Hematopoietic multipotent progenitor cell treated with erythropoietin and hydrocortisone succinate and interleukin-3 and kit ligand, for 4 days (in vitro differentiated cells): ENCODE measurements around the gene ACTR1A.
A peak's percentile ranks its signal among the peaks of the same experiment; 100 is the strongest.
"Not testable (repeated sequence)": the region's sequence is repeated elsewhere in the genome, so short reads cannot be mapped to it uniquely, and the experiment has no call there.

Experiments
- DNase-seq: peaks from one replicate; pipeline ENCODE4 v3.0.0-alpha.2; 2015

ACTR1A gene

DNA sequence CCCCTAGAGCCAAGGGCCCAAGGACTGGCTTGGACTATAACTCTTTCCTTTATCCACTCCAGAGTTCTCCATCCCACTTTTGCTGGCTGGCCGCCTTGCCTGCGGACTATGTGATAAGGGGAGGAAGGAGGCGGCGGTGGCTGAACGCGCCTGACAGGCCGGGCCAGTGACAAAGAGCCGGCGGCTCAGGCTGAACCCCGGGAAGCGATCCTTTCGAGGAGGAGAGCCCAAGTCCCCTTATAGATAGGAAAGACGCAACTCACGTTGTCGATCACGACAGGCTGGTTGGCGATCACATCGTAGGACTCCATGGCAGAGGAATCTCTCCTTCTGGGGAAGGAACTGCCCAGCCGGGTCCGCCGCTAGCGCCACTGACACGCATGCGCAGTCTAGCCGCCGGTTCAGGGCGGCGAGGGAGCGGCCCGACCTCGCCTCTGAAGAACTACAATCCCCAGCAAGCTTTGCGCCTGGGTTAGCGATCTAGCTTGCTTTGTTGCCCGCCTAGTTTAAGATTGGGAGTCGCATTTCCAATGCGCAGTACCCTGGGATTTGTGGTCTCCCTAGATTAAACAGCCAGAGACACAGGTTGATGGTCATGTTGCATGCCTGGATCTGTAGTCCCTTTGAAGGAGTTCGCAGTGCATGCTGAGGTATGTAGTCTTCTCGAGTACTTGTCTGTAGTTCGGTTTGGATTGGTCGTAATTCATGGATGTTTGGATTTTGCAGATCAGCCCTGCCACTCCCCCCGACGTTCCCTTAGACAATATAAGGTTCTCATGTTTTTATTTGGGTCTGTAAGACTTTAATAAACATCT lies at the start of gene ACTR1A:
TSS of gene ACTR1A (minus strand) at position 376 of the 815 bp plus-strand sequence. CDS start at position 311, 65 bp downstream.
- DNase-seq = peak; percentile 99

DNA sequence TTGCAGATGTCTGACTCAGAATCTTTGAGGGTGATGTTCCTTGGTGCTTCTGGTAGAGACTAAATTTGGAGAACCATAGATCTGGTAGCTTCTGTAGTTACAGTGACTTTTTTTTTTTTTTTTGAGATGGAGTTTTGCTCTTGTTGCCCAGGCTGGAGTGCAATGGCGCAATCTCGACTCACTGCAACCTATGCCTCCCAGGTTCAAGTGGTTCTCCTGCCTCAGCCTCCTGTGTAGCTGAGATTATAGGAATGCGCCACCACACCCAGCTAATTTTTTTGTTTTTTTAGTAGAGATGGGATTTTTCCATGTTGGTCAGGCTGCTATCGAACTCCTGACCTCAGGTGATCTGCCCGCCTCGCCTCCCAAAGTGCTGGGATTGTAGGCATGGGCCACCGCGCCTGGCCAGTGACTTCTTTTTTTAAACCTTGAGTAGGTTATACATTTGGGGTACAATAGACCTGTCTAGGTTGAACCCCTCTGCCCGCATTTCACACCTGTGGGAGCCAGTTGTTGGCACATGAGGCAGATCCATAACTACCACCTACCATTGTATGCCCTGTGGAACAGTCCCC lies 48.2 kb upstream of the ACTR1A start:
- DNase-seq = no peak

DNA sequence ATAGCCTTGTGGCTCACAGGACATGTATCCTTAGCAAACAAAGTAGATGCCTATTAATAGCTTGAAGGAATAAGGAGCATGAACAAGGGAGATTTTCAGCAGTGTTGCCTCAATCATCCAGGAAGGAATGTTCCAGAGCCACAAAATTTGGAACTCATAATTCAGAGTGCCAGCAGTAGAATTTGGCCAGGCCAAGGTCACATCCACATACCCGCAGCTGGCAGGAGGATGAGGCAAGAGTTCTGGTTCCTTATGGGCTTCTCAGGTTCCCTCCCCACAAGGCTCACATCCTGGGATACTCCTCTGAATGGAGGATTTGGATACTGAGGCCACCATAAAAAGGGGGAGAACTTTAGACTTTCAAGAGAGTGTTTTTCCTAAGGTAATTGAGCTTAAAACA lies 47.0 kb upstream of the ACTR1A start:
- DNase-seq = no peak

DNA sequence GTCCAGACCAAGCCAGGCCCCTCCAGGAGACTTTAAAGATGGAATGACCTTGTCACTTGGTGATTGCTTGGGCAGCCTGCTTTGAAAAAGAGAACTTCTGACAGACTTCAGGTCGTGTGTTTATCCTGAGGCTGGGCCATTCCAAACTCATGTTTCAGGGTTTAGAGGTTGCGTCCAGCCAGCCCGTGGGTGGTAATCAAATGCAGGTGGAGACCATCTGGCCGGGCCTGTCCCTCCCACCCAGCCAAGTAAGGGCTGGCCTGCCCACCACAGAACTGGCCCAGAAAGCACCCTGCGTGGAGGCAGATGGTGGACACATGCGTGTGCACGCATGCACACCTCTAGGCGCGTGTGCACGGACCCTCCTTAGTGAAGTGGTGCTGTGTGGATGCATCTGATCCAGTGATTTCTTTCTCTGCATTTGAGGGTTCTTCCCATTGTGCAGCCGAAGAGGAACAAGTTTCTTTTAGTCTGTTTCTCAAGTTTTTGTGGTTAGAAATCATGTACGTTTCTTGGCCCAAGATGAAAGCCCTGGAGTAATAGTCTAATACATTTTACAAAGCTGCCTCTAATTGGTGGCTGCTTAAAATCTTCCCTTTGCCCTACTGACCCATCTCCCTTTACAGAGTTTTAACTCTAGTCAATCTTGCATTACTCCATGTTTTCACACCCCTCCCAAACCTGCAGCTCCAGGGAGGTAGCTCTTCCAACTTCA lies 44.3 kb upstream of the ACTR1A start:
- peak; percentile 57 for DNase-seq

DNA sequence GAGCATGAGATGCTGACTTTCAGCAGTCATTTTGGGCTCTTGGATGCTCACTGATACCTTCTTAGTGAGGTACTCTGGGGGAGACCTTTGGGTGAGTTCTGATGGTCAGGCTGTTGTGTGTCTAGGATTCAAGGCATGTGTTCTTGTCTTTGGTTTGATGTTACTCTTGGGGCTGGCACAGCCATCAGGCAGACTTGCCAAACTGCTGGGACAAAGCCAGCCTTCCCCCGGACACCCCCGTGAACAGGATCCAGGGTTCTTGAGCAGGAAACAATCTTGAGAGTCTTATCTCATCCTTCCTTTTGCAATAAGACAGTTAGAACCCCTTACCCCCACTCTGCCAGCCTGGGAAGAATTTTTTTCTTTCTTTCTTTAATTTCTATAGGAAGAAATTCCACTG lies 43.5 kb upstream of the ACTR1A start:
- no peak for DNase-seq

DNA sequence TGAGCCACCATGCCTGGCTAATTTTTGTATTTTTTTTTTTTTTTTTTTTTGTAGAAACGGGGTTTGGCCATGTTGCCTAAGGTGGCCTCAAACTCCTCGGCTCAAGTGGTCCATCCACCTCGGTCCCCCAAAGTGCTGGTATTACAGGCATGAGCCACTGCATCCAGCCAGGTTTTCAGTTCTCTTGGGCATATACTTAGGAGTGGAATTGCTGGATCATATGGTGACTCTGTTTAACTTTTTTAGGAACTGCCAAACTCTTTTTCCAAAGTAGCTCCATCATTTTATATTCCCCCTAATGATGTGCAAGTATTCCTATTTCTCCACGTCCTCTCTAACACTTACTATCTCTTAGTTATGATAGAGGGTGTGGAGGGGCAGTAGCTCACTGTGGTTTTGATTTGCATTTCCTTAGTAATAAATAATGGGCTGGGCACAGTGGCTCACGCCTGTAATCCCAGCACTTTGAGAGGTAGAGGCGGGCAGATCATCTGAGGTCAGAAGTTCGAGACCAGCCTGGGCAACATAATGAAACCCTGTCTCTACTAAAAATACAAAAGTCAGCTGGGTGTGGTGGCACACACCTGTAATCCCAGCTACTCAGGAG lies 42.9 kb upstream of the ACTR1A start:
- DNase-seq = no peak

DNA sequence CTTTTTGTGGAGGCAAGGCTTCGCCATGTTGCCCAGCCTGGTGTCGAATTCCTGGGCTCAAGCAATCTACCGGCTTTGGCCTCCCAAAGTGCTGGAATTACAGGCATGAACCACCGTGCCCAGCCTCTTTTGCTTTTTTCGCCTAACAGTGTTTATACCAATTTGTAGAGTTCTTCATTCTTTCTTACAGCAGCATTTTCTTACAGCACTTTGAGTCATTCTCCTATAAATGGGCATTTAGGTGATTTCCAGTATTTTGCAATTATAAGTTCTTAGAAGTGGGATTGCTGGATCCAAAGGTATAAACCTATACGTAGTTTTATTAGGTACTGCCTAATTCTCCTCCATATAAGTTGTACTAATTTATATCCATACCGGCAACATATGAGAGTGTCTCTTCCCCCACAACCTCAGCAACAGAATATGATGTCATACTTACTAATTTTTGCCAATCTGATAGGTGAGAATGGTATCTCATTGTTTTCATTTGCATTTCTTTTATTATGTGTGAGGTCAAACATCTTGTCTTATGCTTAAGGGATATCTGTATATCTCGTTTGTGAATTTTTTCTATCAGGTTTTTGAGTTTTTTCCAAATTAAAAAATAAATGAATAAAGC lies 40.4 kb upstream of the ACTR1A start:
- DNase-seq = no peak

DNA sequence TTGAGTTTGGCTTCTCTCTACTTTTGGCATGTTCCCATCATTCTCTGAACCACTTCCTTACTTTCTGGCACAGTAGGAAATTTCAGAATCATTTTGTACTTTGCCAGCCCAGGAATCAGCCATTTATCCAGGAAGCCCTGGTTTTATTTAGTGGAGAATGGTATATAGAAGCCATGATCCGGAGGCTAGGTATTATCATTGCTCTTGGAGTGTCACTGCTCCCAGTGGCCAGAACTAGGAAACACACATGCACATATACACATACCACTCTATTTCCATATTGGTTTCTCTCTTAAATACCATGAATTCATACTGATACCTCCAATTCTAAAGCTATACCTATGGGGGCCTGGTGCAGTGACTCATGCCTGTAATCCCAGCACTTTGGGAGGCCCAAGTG lies 37.5 kb upstream of the ACTR1A start:
- peak; percentile 57 for DNase-seq

DNA sequence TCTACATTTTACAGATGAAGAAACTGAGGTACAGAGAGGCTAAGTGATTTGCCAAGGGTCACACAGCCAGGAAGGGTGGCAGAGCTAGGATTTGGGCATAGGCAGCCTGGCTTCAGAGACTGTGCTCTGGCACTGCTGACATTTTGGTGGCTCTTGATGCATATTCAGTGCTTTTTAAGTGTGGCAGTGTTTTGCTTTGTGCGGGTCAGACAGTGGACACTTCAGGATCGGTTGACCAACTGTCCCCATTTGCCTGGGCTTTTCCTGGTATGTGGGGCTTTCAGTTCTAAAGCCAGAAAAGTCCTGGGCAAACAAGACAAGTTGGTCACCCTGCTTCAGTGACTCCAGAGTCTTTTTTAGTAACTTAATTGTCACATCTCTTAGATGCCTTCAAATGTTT lies 36.3 kb upstream of the ACTR1A start:
- no peak for DNase-seq

DNA sequence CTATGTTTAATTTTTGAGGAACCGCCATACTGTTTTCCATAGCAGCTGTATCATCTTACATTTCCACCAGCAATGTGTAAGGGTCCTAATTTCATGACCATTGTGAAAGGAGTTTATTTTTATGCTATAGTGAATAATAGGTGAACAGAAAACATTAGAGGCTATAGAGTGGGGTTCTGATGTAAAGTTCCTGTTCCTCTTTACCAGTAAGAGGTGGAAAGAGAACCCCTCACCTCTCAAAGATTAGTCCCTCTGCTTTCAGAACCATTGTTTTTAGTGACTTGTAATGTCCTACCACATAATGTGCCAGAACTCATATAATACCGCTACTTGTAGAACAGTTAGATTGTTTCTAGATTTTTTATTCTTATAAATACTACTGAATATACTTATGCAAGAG lies 35.4 kb upstream of the ACTR1A start:
- DNase-seq = no peak

DNA sequence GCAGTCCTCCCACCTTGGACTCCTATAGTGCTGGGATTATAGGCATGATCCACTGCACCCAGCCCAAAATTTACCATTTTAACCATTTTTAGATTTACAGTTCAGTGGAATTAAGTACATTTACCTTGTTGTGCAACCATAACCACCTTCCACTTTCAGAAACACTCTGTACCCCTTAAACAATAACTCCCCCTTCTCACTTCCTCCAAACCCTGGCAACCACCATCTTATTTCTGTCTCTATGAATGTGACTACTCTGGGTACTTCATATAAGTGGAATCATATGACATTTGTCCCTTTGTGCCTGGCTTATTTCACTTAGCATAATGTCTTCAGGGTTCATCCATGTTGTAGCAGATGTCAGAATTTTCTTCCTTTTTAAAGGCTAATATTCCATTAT lies 34.9 kb upstream of the ACTR1A start:
- no peak for DNase-seq

DNA sequence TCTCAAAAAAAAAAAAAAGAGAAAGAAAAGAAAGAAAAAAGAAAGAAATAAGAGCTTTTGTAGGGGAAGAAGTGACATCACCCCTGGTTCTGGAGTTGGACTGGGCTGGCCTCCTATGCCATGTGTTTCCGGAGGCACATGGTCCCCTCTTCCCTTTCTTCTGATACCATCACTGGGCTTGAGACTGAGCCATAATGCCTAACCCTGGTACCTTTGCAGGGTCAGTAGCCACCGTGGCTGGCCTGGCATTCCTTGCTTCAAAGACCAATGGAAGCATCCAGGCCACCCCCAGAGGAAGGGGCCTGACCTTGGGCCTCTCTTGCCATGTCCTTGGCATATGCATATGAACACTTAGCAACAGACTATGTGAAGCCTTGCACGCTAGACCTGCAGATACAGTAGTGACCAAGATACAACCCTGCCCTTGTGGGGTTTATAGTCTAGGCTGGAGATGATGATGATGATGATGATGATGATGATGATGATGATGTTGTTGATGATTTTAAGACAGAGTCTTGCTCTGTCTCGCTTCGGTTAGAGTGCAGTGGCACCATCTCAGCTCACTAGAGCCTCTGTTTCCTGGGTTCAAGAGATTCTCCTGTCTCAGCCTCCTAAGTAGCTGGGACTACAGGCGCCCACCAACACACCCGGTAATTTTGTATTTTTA lies 33.1 kb upstream of the ACTR1A start:
- DNase-seq = no peak

DNA sequence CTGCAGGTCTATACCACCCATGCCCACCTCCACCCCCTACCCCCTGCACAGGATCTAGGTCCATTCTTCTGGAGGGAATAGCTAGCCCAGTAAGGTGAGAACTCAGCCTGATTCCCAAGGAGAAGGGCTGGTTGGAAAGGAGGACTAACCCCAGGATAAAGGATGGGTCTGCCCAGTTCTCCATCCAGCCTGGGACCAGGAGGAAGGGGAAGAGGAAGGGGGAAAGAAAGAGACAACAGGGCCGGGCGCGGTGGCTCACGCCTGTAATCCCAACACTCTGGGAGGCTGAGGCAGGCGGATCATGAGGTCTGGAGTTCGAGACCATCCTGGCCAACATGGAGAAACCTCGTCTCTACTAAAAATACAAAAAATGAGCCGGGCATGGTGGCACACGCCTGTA lies 32.5 kb upstream of the ACTR1A start:
- DNase-seq = not testable (repeated sequence)

DNA sequence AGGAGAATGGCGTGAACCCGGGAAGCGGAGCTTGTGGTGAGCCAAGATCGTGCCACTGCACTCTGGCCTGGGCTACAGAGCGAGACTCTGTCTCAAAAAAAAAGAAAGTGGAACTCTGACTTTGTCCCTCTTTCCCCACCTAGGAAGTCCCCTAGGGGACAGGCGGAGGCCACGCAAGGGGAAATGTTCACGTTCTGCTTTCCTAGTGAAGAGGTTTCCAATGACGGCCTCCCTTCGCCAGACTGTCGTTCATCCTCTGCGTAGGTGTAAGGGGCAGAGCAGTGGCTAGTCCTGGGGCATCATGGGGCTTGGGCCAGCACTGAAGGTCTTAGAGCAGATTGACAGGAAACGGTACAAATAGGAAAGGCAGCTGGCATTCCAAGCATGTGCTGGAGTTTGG lies 31.8 kb upstream of the ACTR1A start:
- no peak for DNase-seq

DNA sequence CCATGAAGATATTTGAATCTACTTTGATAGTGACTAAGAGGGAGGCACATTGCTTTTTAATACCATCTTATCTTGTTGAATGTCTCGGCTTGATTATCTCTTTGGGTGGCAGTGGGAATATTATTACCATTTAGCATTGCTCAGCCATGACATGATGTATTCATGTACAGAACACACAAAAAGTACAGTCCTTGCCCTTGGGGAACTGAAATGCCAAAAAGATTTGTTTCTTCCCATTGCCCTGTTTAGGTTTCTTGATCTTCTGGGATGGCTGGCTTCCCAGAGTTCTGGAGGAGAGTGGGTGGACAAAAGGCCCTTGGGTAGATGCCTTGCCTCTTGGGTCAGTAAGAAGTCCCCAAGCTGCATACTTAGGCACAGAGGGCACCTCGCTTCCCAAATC lies 25.0 kb upstream of the ACTR1A start:
- no peak for DNase-seq

DNA sequence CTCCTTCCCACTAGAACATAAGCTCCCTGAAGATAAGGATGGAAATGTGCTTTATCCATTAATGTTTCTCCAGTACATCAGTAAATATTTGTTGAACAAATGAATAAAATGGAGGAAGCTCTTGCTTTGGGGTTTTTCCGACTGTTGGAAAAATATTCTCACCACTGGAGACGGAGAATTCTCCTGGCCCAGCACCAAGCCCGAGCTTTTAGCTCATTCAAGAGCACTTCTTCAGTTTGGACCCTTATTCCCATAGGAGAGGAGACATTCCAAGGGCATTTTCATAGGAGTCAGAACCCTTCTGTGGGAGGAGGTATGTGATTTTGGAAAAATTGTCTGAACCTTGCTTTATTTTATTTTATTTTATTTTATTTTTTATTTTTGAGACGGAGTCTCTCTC lies 22.2 kb upstream of the ACTR1A start:
- DNase-seq = no peak

DNA sequence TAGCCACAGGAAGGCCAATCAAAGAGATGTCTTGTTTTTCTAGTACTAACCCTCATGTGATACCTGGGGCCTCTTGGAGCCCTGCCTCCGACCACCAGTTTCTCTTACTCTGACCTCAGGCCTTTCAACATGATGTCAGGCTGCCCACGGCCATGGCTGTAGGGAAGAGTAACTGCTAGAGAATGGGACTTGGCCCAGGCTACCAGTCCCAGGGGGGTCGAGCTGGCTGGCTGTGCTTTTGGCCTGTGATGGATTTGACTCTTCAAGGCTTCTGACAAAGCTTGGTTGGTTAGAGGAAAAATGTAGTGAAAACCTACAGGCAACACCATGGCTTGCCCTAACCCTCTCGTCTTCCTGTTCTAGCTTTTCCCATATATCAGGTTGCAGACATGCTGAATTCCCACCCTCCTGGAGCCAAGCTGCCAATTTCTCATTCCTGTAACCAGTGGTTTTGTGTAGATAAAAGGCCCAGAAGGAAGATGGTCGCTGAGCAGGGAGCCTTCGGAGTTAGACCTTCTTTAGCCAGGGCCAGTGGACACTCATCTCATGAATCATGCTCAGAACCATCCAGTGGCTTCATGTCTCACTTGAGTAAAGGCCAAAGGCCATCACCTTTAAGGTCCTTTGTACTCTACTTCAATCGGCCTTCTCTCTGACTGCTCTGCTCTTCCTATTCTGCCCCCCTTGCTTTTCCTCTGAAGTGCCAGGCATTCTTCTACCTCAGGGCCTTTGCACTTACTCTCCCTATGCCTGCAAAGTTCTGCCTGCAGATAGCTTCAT lies 20.9 kb upstream of the ACTR1A start:
- no peak for DNase-seq

DNA sequence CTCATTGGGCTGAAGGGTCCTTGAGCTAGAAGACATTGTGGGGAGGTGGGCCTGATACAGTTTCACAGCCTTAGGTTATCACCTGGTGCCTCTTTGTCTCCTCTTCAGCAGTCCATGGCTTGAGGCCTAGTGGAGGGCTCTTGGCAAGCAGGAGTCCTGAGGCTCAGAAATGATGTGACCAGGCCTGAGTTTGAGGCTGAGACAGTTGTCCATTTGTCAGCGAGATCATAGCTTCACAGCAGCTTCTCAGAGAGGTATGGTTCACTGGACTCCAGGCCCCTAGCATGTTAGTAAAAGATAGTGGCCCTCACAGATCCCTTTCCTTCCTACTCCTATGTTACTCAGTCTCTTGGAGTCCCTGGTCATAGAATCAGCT lies 20.4 kb upstream of the ACTR1A start:
- no peak for DNase-seq

DNA sequence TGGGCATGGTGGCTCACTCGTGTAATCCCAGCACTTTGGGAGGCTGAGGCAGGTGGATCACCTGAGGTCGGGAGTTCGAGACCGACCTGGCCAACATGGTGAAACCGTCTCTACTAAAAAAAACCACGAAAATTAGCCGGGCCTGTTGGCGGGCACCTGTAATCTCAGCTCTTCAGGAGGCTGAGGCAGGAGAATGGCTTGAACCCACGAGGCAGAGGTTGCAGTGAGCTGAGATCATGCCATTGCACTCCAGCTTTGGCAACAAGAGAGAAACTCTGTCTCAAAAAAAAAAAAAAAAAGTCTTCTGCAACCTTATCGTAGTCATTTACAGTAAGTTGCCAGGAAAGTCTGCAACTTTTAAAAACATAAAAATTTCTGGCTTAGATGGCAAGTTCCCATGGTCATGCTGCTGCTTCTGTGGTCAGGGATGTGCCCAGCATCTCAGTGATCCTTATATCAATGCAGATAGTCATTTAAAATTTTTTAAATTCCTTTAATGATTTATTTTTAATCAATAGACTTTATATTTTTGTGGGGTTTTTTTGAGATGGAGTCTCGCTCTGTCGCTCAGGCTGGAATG lies 16.8 kb upstream of the ACTR1A start:
- DNase-seq = no peak

DNA sequence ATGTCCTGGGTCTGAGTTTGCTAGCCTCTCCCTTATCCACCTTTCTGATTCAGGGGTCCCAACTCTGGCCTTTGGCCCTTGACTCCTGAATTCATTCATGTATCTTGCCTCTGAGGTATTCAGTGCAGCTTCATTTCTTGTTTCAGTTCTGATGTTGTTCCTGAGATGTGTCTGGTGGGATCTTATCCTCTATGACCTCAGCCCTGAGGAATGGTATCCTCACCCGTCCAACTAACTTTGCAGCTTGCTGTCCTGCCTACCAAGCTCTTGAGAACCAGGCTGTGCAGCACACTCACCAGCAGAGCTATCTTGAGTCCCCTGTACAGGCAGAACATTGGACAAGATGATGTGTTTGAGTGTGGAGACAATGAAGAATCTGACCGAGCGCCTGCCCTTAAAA lies 15.0 kb upstream of the ACTR1A start:
- DNase-seq = no peak

DNA sequence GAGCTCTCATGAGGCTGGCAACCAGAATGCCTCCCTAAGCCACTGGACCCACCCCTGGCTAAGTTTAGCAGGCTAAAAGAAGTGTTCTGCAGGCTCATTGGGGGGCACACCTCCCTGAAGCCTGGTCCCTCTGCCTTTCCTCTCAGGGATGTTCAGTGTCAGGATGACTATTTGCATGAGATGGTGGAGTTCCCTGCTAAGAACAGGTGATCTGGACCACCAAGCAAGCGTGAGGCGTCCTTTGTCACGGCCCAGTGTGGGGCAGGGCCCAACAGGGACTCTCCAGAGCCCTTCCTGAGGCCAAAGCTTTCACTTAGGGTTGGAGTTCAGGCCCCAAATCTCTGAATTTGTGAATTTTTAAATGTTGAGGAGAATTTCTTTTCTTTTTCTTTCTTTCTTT lies 13.2 kb upstream of the ACTR1A start:
- DNase-seq = no peak
